Measurements from ENCODE around the gene RSU1.

RSU1 gene

GRCh38 chr10:16717622-16718395, 99.4 kb downstream of the RSU1 start:
- TF ChIP-seq, protein P1, sequence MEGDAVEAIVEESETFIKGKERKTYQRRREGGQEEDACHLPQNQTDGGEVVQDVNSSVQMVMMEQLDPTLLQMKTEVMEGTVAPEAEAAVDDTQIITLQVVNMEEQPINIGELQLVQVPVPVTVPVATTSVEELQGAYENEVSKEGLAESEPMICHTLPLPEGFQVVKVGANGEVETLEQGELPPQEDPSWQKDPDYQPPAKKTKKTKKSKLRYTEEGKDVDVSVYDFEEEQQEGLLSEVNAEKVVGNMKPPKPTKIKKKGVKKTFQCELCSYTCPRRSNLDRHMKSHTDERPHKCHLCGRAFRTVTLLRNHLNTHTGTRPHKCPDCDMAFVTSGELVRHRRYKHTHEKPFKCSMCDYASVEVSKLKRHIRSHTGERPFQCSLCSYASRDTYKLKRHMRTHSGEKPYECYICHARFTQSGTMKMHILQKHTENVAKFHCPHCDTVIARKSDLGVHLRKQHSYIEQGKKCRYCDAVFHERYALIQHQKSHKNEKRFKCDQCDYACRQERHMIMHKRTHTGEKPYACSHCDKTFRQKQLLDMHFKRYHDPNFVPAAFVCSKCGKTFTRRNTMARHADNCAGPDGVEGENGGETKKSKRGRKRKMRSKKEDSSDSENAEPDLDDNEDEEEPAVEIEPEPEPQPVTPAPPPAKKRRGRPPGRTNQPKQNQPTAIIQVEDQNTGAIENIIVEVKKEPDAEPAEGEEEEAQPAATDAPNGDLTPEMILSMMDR (IDR thresholded peaks at IDR 0.05; ENCODE audit: insufficient read depth, low read depth, low read length, missing control alignments), result no peak
- no peak for DNase-seq (ENCODE audit: low read depth)

GRCh38 chr10:16716051-16716450, 101.2 kb downstream of the RSU1 start:
- no peak overlapping the region for H3K4me3 ChIP-seq (ENCODE audit: low read depth, low read length)
- DNase-seq (ENCODE audit: low read depth), result no peak
- TF ChIP-seq, protein P1 (IDR thresholded peaks at IDR 0.05; ENCODE audit: insufficient read depth, low read depth, low read length, missing control alignments), result no peak

More at GRCh38 chr10:16717622-16718395, 99.4 kb downstream of the RSU1 start:
- no peak overlapping the region for H3K4me3 ChIP-seq (ENCODE audit: low read depth, low read length)

DNA sequence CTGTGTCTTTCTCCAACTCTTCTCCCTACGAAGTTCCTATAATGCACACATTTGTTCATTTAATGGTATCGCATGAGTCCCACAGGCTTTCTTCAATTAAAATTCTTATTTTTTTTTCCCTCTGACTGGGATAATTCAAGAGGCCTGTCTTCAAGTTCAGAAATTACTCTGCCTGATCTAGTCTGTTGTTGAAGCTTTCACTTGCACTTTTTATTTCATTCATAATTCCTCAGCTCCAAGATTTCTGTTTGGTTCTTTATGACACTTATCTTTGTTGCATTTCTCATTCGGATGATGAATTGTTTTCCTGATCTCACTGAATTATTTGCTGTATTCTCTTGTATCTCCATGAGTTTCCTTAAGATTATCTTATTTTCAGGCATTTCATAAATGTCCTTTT, 103.9 kb downstream of the RSU1 start:
- H3K4me3 ChIP-seq (ENCODE audit: low read depth, low read length), result no peak overlapping the region
- TF ChIP-seq, protein P1 (IDR thresholded peaks at IDR 0.05; ENCODE audit: insufficient read depth, low read depth, low read length, missing control alignments), result no peak
- no peak for DNase-seq (ENCODE audit: low read depth)

GRCh38 chr10:16712883-16713282, 104.3 kb downstream of the RSU1 start:
- no peak overlapping the region for H3K4me3 ChIP-seq (ENCODE audit: low read depth, low read length)
- DNase-seq (ENCODE audit: low read depth), result no peak
- TF ChIP-seq, protein P1 (IDR thresholded peaks at IDR 0.05; ENCODE audit: insufficient read depth, low read depth, low read length, missing control alignments), result no peak

DNA sequence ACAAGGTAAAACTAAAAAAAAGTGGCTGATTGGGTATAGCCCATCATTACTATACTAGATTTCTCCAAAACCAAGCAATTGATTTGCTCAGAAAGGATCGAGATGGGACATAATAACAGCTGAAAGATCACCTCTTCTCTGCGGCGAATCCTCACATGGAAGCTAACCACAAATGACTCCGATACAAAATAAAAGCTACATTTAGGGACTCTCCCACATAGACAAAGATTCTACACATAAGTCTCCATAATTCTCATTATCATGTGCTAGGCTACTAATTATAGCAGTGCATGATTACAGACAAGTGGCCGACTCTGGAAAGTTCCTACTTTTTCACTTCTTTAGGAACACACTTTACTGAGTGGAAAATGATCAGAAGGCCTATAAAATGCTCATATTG, 116.9 kb downstream of the RSU1 start:
- H3K4me3 ChIP-seq (ENCODE audit: low read depth, low read length), result no peak overlapping the region
- TF ChIP-seq, protein P1 (IDR thresholded peaks at IDR 0.05; ENCODE audit: insufficient read depth, low read depth, low read length, missing control alignments), result no peak
- no peak for DNase-seq (ENCODE audit: low read depth)

DNA sequence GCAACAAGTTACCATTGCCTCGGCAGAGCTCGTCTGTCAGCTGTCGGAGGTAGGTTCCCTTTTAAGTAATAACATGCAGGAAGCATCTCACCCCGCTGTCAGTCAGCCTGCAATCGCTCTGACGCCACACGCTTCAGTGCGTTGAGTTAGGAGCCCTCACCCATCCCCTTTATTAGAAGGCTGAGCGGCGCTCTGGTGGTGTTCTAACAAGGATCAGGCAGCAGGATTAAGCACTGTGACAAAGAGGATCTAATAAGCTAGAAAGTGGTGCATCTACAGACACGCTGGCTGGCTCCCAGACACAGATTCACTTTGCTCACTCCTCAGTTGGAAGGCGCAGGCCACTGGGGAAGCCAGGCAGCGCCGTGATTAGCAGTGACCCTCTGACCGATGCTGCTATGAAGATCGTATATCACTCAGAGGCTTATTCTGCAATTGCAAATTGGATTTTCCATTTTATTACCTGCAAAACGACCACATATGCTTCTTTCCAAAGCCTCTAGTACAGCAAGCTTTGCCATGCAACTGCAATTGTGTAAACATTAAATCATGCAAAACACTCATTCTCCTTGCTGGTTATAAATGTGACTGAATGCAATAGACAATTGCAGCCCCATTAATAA, 117.7 kb downstream of the RSU1 start:
- no peak overlapping the region for H3K4me3 ChIP-seq (ENCODE audit: low read depth, low read length)
- TF ChIP-seq, protein P1 (IDR thresholded peaks at IDR 0.05; ENCODE audit: insufficient read depth, low read depth, low read length, missing control alignments), result no peak
- DNase-seq (ENCODE audit: low read depth), result no peak
